Measurements from ENCODE around the gene CNTNAP3B.
"Not testable (repeated sequence)": the region's sequence is repeated elsewhere in the genome, so short reads cannot be mapped to it uniquely, and the experiment has no call there.

Gene CNTNAP3B

GRCh38 chr9:41974906-41975305, 154.3 kb downstream of the CNTNAP3B start:
- not testable (repeated sequence) for DNase-seq

GRCh38 chr9:41953007-41953406, 176.2 kb downstream of the CNTNAP3B start:
- DNase-seq: not testable (repeated sequence)

DNA sequence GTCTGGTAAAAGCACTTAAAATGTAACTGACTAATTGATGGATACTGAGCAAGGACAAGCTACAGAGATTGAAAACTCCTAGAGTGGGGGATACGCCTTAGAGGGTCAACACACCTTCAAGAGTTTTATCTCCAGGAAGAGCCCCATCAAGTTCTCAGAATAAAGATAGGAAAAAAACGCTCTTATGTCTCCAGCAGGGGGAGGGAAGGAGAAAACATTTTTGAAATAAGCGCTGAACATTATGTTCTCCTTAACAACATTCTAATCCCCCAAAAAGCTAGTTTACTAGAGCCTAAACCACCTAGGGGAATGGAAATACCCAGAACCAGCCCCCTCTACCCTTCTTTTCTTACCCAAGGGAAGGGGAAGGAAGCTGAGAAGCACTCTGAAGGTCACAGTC, 187.5 kb downstream of the CNTNAP3B start:
- not testable (repeated sequence) for DNase-seq

GRCh38 chr9:41938143-41938542, 191.1 kb downstream of the CNTNAP3B start:
- not testable (repeated sequence) for DNase-seq

- DNase-seq: not testable (repeated sequence)
Measured at GRCh38 chr9:41935727-41936126, 193.5 kb downstream of the CNTNAP3B start.

DNA sequence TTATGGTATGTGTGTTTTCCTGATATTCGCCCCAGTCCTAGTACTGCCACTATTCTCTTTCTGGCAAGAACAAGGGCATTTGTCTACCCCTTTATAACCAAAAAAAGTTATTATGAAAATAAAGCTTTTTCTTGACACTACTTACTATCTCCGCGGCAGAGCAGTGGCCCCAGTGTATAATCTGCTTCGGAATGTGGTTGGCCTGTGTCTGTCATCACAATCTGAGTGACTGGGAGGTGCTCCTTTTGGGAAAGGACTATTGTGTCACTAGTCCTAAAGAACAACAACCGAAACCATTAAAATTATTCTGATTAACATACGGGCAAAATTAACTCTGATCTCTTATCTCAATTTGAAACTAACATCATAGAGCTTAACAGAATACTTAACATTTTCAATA, 200.1 kb downstream of the CNTNAP3B start:
- not testable (repeated sequence) for DNase-seq

DNA sequence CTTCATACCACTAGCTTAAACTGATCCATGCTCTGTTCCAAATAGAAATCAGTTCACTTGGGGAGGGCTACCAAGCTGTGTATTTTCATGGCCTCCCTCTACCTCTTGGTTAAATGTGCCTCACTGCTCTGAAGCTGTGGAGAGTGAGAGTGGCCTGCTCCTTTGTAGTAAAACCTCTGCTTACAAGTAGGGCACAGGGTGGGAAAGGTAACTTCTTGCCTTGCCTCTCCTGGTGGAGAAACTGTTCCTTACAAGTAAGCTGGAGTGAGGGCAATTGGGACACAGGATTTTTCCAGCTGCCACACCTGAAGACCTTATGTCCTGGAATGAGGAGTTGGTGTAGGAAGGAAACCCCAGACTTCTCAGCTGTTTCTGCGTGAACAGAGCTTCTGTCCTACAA, 211.9 kb downstream of the CNTNAP3B start:
- DNase-seq: not testable (repeated sequence)

GRCh38 chr9:41905488-41905887, 223.7 kb downstream of the CNTNAP3B start:
- DNase-seq: not testable (repeated sequence)

DNA sequence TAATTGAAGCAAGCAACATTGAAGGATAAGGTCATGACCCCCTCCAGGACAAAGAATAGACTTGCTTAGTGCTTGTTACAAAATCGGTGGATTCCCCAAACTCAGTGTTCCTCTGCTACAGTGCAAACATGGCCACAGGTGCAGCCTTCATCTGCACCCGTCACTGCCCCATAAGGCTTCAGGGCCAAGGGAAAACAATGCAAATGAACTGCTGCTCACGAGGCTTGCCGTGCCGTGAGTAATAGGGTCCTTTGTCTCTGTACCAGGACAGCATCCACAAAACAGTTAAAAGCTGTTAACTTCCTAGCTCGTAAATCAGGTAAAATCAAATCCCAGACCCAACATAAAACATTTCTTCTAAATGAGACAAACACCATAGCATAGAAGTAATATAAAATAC, 226.5 kb downstream of the CNTNAP3B start:
- not testable (repeated sequence) for DNase-seq

DNA sequence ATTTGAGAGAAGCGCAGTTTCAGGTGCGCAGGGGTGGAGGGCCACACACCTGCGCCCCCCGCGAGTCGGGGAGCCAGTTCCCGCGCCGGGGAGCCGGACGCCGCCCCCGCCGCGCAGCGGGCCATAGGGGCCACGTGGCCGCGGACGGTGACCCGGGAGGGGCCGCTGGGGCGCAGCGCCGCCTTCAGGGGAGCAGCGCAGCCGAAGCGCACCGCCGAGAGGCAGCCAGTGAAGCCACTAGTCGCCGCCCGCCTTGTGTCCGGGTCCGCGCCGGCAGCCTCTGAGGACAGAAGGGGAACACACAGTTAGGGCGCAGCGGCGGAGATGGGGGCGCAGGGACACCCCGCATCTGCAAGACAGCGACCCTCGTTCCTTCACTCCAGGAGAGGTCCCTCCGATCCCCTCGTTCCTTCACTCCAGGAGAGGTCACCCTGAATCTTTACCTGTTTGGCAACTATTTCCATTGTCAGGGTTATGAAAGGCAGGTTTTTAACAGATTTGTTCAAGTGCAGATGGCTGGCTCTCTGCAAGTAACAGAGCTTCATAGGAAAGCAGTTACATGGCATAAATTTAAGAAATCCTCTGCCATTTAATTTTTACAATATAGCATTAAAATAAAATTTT, 230.4 kb downstream of the CNTNAP3B start:
- not testable (repeated sequence) for DNase-seq

DNA sequence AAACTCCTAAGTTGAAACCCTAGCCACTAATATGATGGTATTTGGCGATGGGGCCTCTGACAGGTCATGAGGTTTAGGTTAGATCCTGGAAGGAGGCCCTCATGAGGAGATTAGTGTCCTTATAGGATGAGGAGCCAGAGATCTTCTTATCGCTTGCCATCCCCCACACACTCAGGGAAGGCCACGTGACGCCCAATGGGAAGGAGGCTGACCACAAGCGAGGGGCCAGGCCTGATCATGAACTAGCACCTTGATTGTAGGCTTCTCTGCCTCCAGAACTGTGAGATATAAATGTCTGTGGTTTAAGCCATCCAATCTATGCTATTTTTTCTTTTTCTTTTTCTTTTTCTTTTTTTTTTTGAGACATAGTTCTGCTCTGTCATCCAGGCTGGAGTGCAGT, 254.7 kb downstream of the CNTNAP3B start:
- DNase-seq: not testable (repeated sequence)

GRCh38 chr9:41855422-41855821, 273.8 kb downstream of the CNTNAP3B start:
- not testable (repeated sequence) for DNase-seq

GRCh38 chr9:41851848-41852740, 277.1 kb downstream of the CNTNAP3B start:
- not testable (repeated sequence) for DNase-seq

DNA sequence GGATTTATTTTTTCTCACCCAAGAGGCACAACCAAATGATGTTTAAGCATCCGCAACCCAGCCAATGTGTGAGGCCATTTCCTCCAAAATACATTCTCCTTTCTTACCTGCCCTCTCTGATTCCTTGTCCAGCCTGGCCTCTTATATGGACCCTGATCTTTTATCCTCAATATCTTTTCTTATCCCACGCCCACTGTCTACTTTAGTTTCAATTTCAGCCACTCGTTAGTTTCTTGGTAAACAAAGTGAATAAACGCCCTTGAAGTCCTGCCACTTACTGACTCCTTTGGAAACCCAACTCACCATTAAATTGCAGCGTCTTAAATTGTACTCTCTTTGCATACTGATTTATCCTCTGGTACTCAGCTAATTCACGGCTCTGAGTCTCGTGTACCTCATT, 281.4 kb downstream of the CNTNAP3B start:
- not testable (repeated sequence) for DNase-seq
